HepG2 (cell line): ENCODE measurements around the gene SELL. TPM values are rescaled to one million over a fixed set of nuclear protein-coding genes. Genes with fewer than 3 reads are reported as not detected.

Source experiments
- ATAC-seq: fragments of 200-7000 bp; cut with Tn5 transposase; 3 replicates; pipeline ENCODE4 v1.9.1; 2020; ENCODE audit warnings: mild to moderate bottlenecking, moderate library complexity
- BruUV-seq: library from RNA; stranded (reverse); fragments of 400-500 nt; replicated peaks from 2 replicates; lab custom pipeline; 2021; lab: Mats Ljungman, UMichigan
- CTCF ChIA-PET: fragments of 300-600 bp; formaldehyde crosslinking; extraction: SDS; loops from one replicate; lab custom pipeline; 2021; ENCODE audit warnings: low total read pairs, inconsistent platforms, low intra/inter-chr PET ratio; lab: Yijun Ruan, JAX
- POLR2A ChIA-PET: fragments of 350-600 bp; sonication (Branson Sonifier 250); formaldehyde crosslinking; loops from one replicate; lab custom pipeline; 2020; ENCODE audit warnings: antibody characterized with exemption, inconsistent platforms; lab: Yijun Ruan, JAX
- DNase-seq: peaks from one replicate; pipeline ENCODE4 v3.0.0-alpha.2; 2015; ENCODE audit warnings: low spot score
- FAIRE-seq: peaks from 3 replicates; lab custom pipeline; 2011; peaks lifted over from hg19 to GRCh38; lab: Jason Lieb, UNC
- H2AFZ ChIP-seq: one replicate; pipeline ENCODE4 v1.6.1; 2011; ENCODE audit warnings: low read length, inconsistent platforms
- H3K27ac ChIP-seq: fragments of 300-600 bp; 3 replicates; pipeline ENCODE4 v1.8.0; 2011; ENCODE audit warnings: mixed run types, mild to moderate bottlenecking, mixed read lengths, low read length, inconsistent platforms; ENCODE audit not compliant: insufficient read depth; ENCODE audit errors: extremely low read length
- H3K27me3 ChIP-seq, 2 experiments: fragments of 200-600 bp in 1 of 2; 2 replicates in 1 of 2; 3 replicates in 1 of 2; pipeline versions ENCODE4 v1.6.0 to v1.8.0; 2011; ENCODE audit warnings: low read length in 2 of 2, mild to moderate bottlenecking in 2 of 2, moderate library complexity in 2 of 2, inconsistent platforms in 1 of 2; ENCODE audit not compliant: insufficient read depth in 2 of 2, control insufficient read depth in 1 of 2
- H3K36me3 ChIP-seq, 2 experiments: fragments of 200-600 bp in 1 of 2; replicated peaks in 1 of 2; 2 replicates in 1 of 2; 3 replicates in 1 of 2; pipeline versions ENCODE4 v1.5.1 to v1.8.0; 2011; ENCODE audit warnings: low read length in 2 of 2, inconsistent platforms in 1 of 2; ENCODE audit not compliant: insufficient read depth in 2 of 2, control insufficient read depth in 1 of 2
- H3K4me1 ChIP-seq: 2 replicates; pipeline ENCODE4 v1.5.1; 2012; ENCODE audit warnings: low read length, inconsistent platforms; ENCODE audit not compliant: insufficient read depth
- H3K4me2 ChIP-seq: 2 replicates; pipeline ENCODE4 v1.6.0; 2011; ENCODE audit warnings: low read depth, low read length, inconsistent platforms
- H3K4me3 ChIP-seq, 3 experiments: fragments of 200-600 bp in 1 of 3; sonication (generic), shearing (Covaris generic) in 1 of 3; replicated peaks in 1 of 3; 2 replicates each; pipeline ENCODE4 v1.5.1; 2011 to 2016; ENCODE audit warnings: low read length in 3 of 3, inconsistent platforms in 2 of 3, low read depth in 2 of 3, mild to moderate bottlenecking in 2 of 3, control low read depth in 1 of 3, mixed read lengths in 1 of 3; ENCODE audit not compliant: insufficient read depth in 1 of 3
- H3K79me2 ChIP-seq: one replicate; pipeline ENCODE4 v1.6.1; 2011; ENCODE audit warnings: low read length, inconsistent platforms; ENCODE audit not compliant: insufficient read depth
- H3K9ac ChIP-seq: 2 replicates; pipeline ENCODE4 v1.6.0; 2011; ENCODE audit warnings: mild to moderate bottlenecking, low read depth, low read length, inconsistent platforms; ENCODE audit not compliant: insufficient read depth
- H3K9me3 ChIP-seq: 2 replicates; pipeline ENCODE4 v1.5.1; 2012; ENCODE audit warnings: mild to moderate bottlenecking, low read length
- H4K20me1 ChIP-seq: 2 replicates; pipeline ENCODE4 v1.6.0; 2011; ENCODE audit warnings: inconsistent platforms, mild to moderate bottlenecking, low read length, moderate library complexity; ENCODE audit not compliant: insufficient read depth
- CEBPG ChIP-seq: IDR thresholded peaks from 2 replicates; pipeline ENCODE4 v1.6.1; 2016
- CENPT ChIP-seq: sonication (generic); formaldehyde crosslinking; IDR thresholded peaks from 2 replicates; pipeline ENCODE4 v1.8.0; 2022; ENCODE audit warnings: low read depth, mild to moderate bottlenecking, moderate library complexity, missing genetic modification reagents
- GATA4 ChIP-seq: sonication (generic); IDR thresholded peaks from 2 replicates; pipeline ENCODE4 v1.6.1; 2016; ENCODE audit warnings: antibody characterized with exemption, low read depth, borderline replicate concordance
- HES4 ChIP-seq: sonication (generic); formaldehyde crosslinking; IDR thresholded peaks from 2 replicates; pipeline ENCODE4 v1.9.0; 2021; ENCODE audit warnings: mild to moderate bottlenecking, missing genetic modification reagents, borderline replicate concordance
- MIXL1 ChIP-seq: IDR thresholded peaks from 2 replicates; pipeline ENCODE4 v1.6.1; 2016
- PBX3 ChIP-seq: sonication (generic); formaldehyde crosslinking; IDR thresholded peaks from 2 replicates; pipeline ENCODE4 v1.8.1; 2023; ENCODE audit warnings: missing genetic modification reagents, inconsistent platforms, borderline replicate concordance
- POLR2AphosphoS2 ChIP-seq: IDR thresholded peaks from 2 replicates; pipeline ENCODE4 v1.6.1; 2011; ENCODE audit warnings: low read depth, low read length, improper control_type of control experiment
- SP4 ChIP-seq: sonication (generic); formaldehyde crosslinking; IDR thresholded peaks from 2 replicates; pipeline ENCODE4 v1.8.1; 2023; ENCODE audit warnings: mild to moderate bottlenecking, missing genetic modification reagents
- TAF15 ChIP-seq: fragments of 200-400 bp; formaldehyde crosslinking; IDR thresholded peaks from one replicate; pipeline ENCODE4 v1.6.1; 2018; ENCODE audit warnings: mild to moderate bottlenecking, low read depth, low read length; ENCODE audit not compliant: poor library complexity, severe bottlenecking
- TARDBP ChIP-seq: sonication (generic); formaldehyde crosslinking; IDR thresholded peaks from 2 replicates; pipeline ENCODE4 v1.8.0; 2022; ENCODE audit warnings: mild to moderate bottlenecking, missing genetic modification reagents
- ZFP36L2 ChIP-seq: sonication (generic); formaldehyde crosslinking; IDR thresholded peaks from 2 replicates; pipeline ENCODE4 v1.4.0; 2020; ENCODE audit warnings: missing genetic modification reagents
- ZNF124 ChIP-seq: sonication (generic); formaldehyde crosslinking; IDR thresholded peaks from 2 replicates; pipeline ENCODE4 v1.4.0; 2020; ENCODE audit warnings: missing genetic modification reagents
- ZNF136 ChIP-seq: sonication (generic); formaldehyde crosslinking; IDR thresholded peaks from 2 replicates; pipeline ENCODE4 v1.8.1; 2022; ENCODE audit warnings: low read depth, mild to moderate bottlenecking, moderate library complexity, missing genetic modification reagents
- ZNF17 ChIP-seq: sonication (generic); formaldehyde crosslinking; IDR thresholded peaks from 2 replicates; pipeline ENCODE4 v1.5.0; 2020; ENCODE audit warnings: mild to moderate bottlenecking, missing genetic modification reagents
- WGBS: methylation state at CpG from one replicate; pipeline ENCODE4 v1.1.6; 2017; ENCODE audit warnings: low lambda C conversion rate; 5-methylcytosine and 5-hydroxymethylcytosine counted together
- in situ Hi-C: cut with HindIII; loops from 2 replicates; pipeline ENCODE4 v1.10.0; 2017; ENCODE audit warnings: low pct_unique_long_range_greater_than_20kb; ENCODE audit not compliant: extremely low pct_ligation_motif_present
- intact Hi-C: fragments of 100-400 bp; cut with micrococcal nuclease; formaldehyde crosslinking; loops from one replicate; pipeline ENCODE4 v1.10.0; 2022; ENCODE audit not compliant: unreplicated experiment
- polyA plus RNA-seq, 8 experiments: library from polyadenylated mRNA; depleted of rRNA in 3 of 8; stranded (reverse) in 7 of 8; unstranded in 1 of 8; fragments of >200 nt; fragmentation: Illumina TruSeq in 4 of 8; extraction: Trizol in 4 of 8; gene quantifications; 2 replicates each; pipeline versions ENCODE4 v1.2.1 to v1.2.3, GENCODE V29; 2011 to 2016; ENCODE audit warnings: low read depth in 4 of 8, missing spikeins in 1 of 8, mixed read lengths in 1 of 8; ENCODE audit not compliant: insufficient read depth in 1 of 8
- total RNA-seq, 5 experiments: library from RNA; depleted of rRNA; stranded (reverse); fragments of >200 nt; fragmentation: Illumina TruSeq; extraction: Trizol; gene quantifications; 2 replicates each; pipeline ENCODE4 v1.2.3, GENCODE V29; 2016; ENCODE audit warnings: low read depth in 1 of 5
- TF ChIP-seq, protein P1 (sequence below), 2 experiments: sonication (generic) in 1 of 2; formaldehyde crosslinking in 1 of 2; IDR thresholded peaks; 2 replicates each; pipeline versions ENCODE4 v1.4.0 to v1.6.1; 2018 to 2020; ENCODE audit warnings: missing genetic modification reagents in 2 of 2, borderline replicate concordance in 1 of 2, low read depth in 1 of 2, mild to moderate bottlenecking in 1 of 2, missing biosample characterization in 1 of 2

SELL gene
- total and polyA plus RNA-seq, 2 of the 13 experiments (the other 11 are each of a cell fraction or from before 2014, with no cell fraction given): 0.13 to 0.18 TPM

DNA sequence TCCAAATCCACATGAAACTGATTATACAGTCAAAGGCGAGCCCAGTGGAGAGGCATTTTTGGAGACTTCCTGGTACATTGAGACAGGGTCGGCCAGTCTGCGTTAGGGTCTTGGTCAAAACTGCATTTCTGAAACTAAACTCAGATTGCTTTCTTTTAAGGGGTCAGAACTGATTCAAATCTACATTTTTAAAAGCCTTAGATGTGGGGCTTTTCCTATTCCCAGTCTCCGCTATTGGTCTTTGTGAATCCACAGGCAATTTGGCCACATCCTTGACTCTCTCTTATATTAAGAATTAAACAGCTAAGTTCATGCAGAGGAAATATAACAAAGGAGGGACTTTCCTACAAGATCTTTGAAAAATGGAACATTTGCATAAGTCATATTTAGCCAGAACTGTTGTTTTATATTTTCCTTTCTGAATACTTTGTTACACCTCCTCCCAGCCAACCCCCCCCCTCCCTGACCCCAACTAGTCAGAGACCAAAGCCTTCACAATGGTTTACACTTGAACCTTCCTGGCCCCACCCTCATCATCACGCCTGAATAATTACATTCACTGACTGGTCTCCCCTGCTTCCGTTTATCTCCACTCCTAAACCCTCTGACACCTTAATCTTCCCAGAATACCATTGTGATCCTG, 30.9 kb downstream of the SELL start:
- CTCF ChIA-PET: no interaction called here
- FAIRE-seq: no peak
- H2AFZ ChIP-seq: no peak overlapping the region

GRCh38 chr1:169679692-169680091, 31.7 kb downstream of the SELL start:
- intact Hi-C loops (no loop called here), in situ Hi-C loops (no loop called here)
- no peak overlapping the region for H3K4me2 ChIP-seq
- H3K9me3 ChIP-seq: no peaks in the 10 kb centered on the region
- no peaks in the 10 kb centered on the region for H3K36me3 ChIP-seq
- no peak overlapping the region for H3K27ac ChIP-seq
- no TSS peak for BruUV-seq
- H2AFZ ChIP-seq: no peak overlapping the region
- H4K20me1 ChIP-seq: no peaks in the 10 kb centered on the region
- H3K27me3 ChIP-seq: peaks cover 1 to 9% of the 10 kb centered on the region in 2 experiments; a peak in 4 of 5 replicates
- WGBS: 1% methylated on average over 3 of the region's 3 CpGs
- no peak overlapping the region for H3K9ac ChIP-seq
- ChIA-PET POLR2A (no interaction called here), CTCF (no interaction called here)
- DNase-seq: no peak
- ATAC-seq: no peak
- no peak overlapping the region for H3K4me3 ChIP-seq
- no peaks in the 10 kb centered on the region for H3K79me2 ChIP-seq
- no peak for FAIRE-seq
- no peaks in the 10 kb centered on the region for H3K4me1 ChIP-seq
- TF ChIP-seq TARDBP (CRISPR knock-in tag): no peak
- TF ChIP-seq GATA4: no peak
- TF ChIP-seq MIXL1 (CRISPR knock-in tag): no peak
- no peak for TF ChIP-seq HES4 (CRISPR knock-in tag)
- no peak for TF ChIP-seq CENPT
- TF ChIP-seq ZNF136 (CRISPR knock-in tag): no peak
- no peak for TF ChIP-seq ZNF17 (CRISPR knock-in tag)
- TF ChIP-seq CEBPG (CRISPR knock-in tag): no peak
- no peak for TF ChIP-seq POLR2AphosphoS2
- TF ChIP-seq PBX3 (CRISPR knock-in tag): no peak
- no peak for TF ChIP-seq TAF15

More for the DNA sequence above, 30.9 kb downstream of the SELL start:
- H4K20me1 ChIP-seq: no peaks in the 10 kb centered on the region
- 28% methylated on average over 6 of the region's 6 CpGs for WGBS
- TF ChIP-seq ZFP36L2 (CRISPR knock-in tag) (no peak), ZNF124 (no peak), SP4 (CRISPR knock-in tag) (no peak)
- TF ChIP-seq, protein P1, sequence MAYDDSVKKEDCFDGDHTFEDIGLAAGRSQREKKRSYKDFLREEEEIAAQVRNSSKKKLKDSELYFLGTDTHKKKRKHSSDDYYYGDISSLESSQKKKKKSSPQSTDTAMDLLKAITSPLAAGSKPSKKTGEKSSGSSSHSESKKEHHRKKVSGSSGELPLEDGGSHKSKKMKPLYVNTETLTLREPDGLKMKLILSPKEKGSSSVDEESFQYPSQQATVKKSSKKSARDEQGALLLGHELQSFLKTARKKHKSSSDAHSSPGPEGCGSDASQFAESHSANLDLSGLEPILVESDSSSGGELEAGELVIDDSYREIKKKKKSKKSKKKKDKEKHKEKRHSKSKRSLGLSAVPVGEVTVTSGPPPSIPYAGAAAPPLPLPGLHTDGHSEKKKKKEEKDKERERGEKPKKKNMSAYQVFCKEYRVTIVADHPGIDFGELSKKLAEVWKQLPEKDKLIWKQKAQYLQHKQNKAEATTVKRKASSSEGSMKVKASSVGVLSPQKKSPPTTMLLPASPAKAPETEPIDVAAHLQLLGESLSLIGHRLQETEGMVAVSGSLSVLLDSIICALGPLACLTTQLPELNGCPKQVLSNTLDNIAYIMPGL (CRISPR knock-in tag; IDR thresholded peaks at IDR 0.05; ENCODE audit: borderline replicate concordance in 1 of 2, low read depth in 1 of 2): no peak
- in situ Hi-C loops (no loop called here), intact Hi-C loops (no loop called here)
- no peak overlapping the region for H3K4me2 ChIP-seq
- H3K79me2 ChIP-seq: no peaks in the 10 kb centered on the region
- H3K27ac ChIP-seq: no peak overlapping the region
- H3K9ac ChIP-seq: no peak overlapping the region
- peaks cover 1 to 9% of the 10 kb centered on the region in 2 experiments; a peak in 4 of 5 replicates for H3K27me3 ChIP-seq
- H3K4me1 ChIP-seq: no peaks in the 10 kb centered on the region
- POLR2A ChIA-PET: no interaction called here
- no TSS peak for BruUV-seq
- no peaks in the 10 kb centered on the region for H3K9me3 ChIP-seq
- ATAC-seq (no peak), DNase-seq (no peak)
- no peak overlapping the region for H3K4me3 ChIP-seq
- no peaks in the 10 kb centered on the region for H3K36me3 ChIP-seq
